Fibroblast of skin of right biceps (primary cell): Measurements from ENCODE around the gene ZFAND6.

Experiments used
- DNase-seq: peaks from one replicate; pipeline ENCODE4 v3.0.0-alpha.2; 2013

ZFAND6 gene

GRCh38 chr15:80152180-80152895 is 92.9 kb downstream of the ZFAND6 start:
- peak; percentile 94 for DNase-seq

- DNase-seq: peak; percentile 49
Measured at GRCh38 chr15:80152896-80153876, 93.7 kb downstream of the ZFAND6 start, which contains the start of gene FAH. Gene FAH, plus strand, starts transcription at chr15:80152999. Its CDS starts 56 bp downstream, at chr15:80153055.

- no peak for DNase-seq
Measured at GRCh38 chr15:80153900-80154299, 94.4 kb downstream of the ZFAND6 start.

- DNase-seq: no peak
Measured at GRCh38 chr15:80154336-80154735, 94.9 kb downstream of the ZFAND6 start.

- no peak for DNase-seq
Measured at GRCh38 chr15:80155001-80155377, 95.5 kb downstream of the ZFAND6 start.

- peak; percentile 11 for DNase-seq
Measured at GRCh38 chr15:80155378-80156175, 96.1 kb downstream of the ZFAND6 start.

- no peak for DNase-seq
Measured at GRCh38 chr15:80156176-80156720, 96.8 kb downstream of the ZFAND6 start.

GRCh38 chr15:80157215-80157614 is 97.7 kb downstream of the ZFAND6 start:
- DNase-seq: no peak

GRCh38 chr15:80159301-80159700 is 99.8 kb downstream of the ZFAND6 start:
- DNase-seq: no peak

- peak; percentile 51 for DNase-seq
Measured at GRCh38 chr15:80159811-80160569, 100.5 kb downstream of the ZFAND6 start.

GRCh38 chr15:80160570-80161156 is 101.2 kb downstream of the ZFAND6 start:
- DNase-seq: peak; percentile 96

- no peak for DNase-seq
Measured at GRCh38 chr15:80161468-80162016, 102.1 kb downstream of the ZFAND6 start.

GRCh38 chr15:80162059-80162554 is 102.6 kb downstream of the ZFAND6 start:
- no peak for DNase-seq

GRCh38 chr15:80163217-80163616 is 103.7 kb downstream of the ZFAND6 start:
- no peak for DNase-seq

GRCh38 chr15:80163897-80164296 is 104.4 kb downstream of the ZFAND6 start:
- no peak for DNase-seq

GRCh38 chr15:80167936-80168335 is 108.5 kb downstream of the ZFAND6 start:
- DNase-seq: no peak

- no peak for DNase-seq
Measured at GRCh38 chr15:80168421-80168820, 108.9 kb downstream of the ZFAND6 start.

GRCh38 chr15:80169768-80170357 is 110.4 kb downstream of the ZFAND6 start:
- DNase-seq: no peak

GRCh38 chr15:80170596-80170995 is 111.1 kb downstream of the ZFAND6 start:
- no peak for DNase-seq

GRCh38 chr15:80171787-80172186 is 112.3 kb downstream of the ZFAND6 start:
- no peak for DNase-seq

- no peak for DNase-seq
Measured at GRCh38 chr15:80172401-80172800, 112.9 kb downstream of the ZFAND6 start.
